HEK293 (cell line): ENCODE results near the gene TTC9B.

Experiments used
- CTCF ChIA-PET: fragments of 350-600 bp; formaldehyde crosslinking; extraction: SDS; loops from one replicate; lab custom pipeline; 2021; ENCODE audit warnings: antibody characterized with exemption; lab: Yijun Ruan, JAX
- POLR2A ChIA-PET: fragments of 300-600 bp; formaldehyde crosslinking; extraction: SDS; loops from one replicate; lab custom pipeline; 2020; ENCODE audit warnings: antibody characterized with exemption, inconsistent platforms; lab: Yijun Ruan, JAX
- H3K27ac ChIP-seq: fragments of 200-500 bp; sonication (Bioruptor generic); 2 replicates; pipeline ENCODE4 v1.5.1; 2014; ENCODE audit warnings: low read depth, low read length, control low read depth, inconsistent platforms; ENCODE audit errors: extremely low read depth
- H3K36me3 ChIP-seq, 2 experiments: fragments of 200-500 bp in 1 of 2; sonication (Bioruptor generic) in 1 of 2; 1 replicate in 1 of 2; 2 replicates in 1 of 2; pipeline ENCODE4 v1.5.1; 2014 to 2017; ENCODE audit warnings: inconsistent platforms in 2 of 2, low read length in 2 of 2; ENCODE audit not compliant: control insufficient read depth in 2 of 2, insufficient read depth in 1 of 2
- H3K4me1 ChIP-seq: fragments of 200-500 bp; sonication (Bioruptor generic); 2 replicates; pipeline ENCODE4 v1.5.1; 2014; ENCODE audit warnings: mild to moderate bottlenecking, low read length, inconsistent platforms; ENCODE audit not compliant: control insufficient read depth, insufficient read depth
- H3K4me3 ChIP-seq: 2 replicates; pipeline ENCODE4 v1.5.1; 2011; ENCODE audit warnings: low read depth, mild to moderate bottlenecking, control low read depth, low read length, moderate library complexity
- H3K9me3 ChIP-seq: fragments of 200-500 bp; sonication (Bioruptor generic); 2 replicates; pipeline ENCODE4 v1.5.1; 2014; ENCODE audit warnings: low read depth, low read length, inconsistent platforms; ENCODE audit not compliant: control insufficient read depth, insufficient read depth
- EGR2 ChIP-seq: fragments of 450-650 bp; formaldehyde crosslinking; IDR thresholded peaks from 2 replicates; pipeline ENCODE4 v1.5.1; 2016; ENCODE audit warnings: low read depth, missing biosample characterization, missing genetic modification characterization
- GLIS2 ChIP-seq: fragments of 450-650 bp; formaldehyde crosslinking; IDR thresholded peaks from 2 replicates; pipeline ENCODE4 v1.5.1; 2016; ENCODE audit warnings: missing biosample characterization, missing genetic modification characterization
- SCRT2 ChIP-seq: fragments of 450-650 bp; formaldehyde crosslinking; IDR thresholded peaks from 2 replicates; pipeline ENCODE4 v1.5.1; 2016; ENCODE audit warnings: missing biosample characterization, missing genetic modification characterization
- ZBTB21 ChIP-seq: fragments of 450-650 bp; formaldehyde crosslinking; IDR thresholded peaks from 2 replicates; pipeline ENCODE4 v1.5.1; 2017; ENCODE audit warnings: missing biosample characterization, missing genetic modification characterization
- ZFHX2 ChIP-seq: fragments of 450-650 bp; formaldehyde crosslinking; conservative IDR thresholded peaks from 2 replicates; pipeline ENCODE4 v1.5.1; 2016; ENCODE audit warnings: missing biosample characterization, missing genetic modification characterization
- ZNF146 ChIP-seq: fragments of 450-650 bp; formaldehyde crosslinking; IDR thresholded peaks from 2 replicates; pipeline ENCODE4 v1.5.1; 2016; ENCODE audit warnings: missing biosample characterization, missing genetic modification characterization
- ZNF211 ChIP-seq: fragments of 450-650 bp; formaldehyde crosslinking; IDR thresholded peaks from 2 replicates; pipeline ENCODE4 v1.5.1; 2016; ENCODE audit warnings: low read depth, missing biosample characterization, missing genetic modification characterization
- ZNF302 ChIP-seq: fragments of 450-650 bp; formaldehyde crosslinking; IDR thresholded peaks from 2 replicates; pipeline ENCODE4 v1.5.1; 2016; ENCODE audit warnings: missing biosample characterization, missing genetic modification characterization, low read depth
- ZNF600 ChIP-seq: fragments of 450-650 bp; formaldehyde crosslinking; IDR thresholded peaks from 2 replicates; pipeline ENCODE4 v1.5.1; 2016; ENCODE audit warnings: missing biosample characterization, missing genetic modification characterization
- TF ChIP-seq, protein P1 (sequence below): fragments of 450-650 bp; formaldehyde crosslinking; IDR thresholded peaks from 2 replicates; pipeline ENCODE4 v1.5.0; 2017; ENCODE audit warnings: missing biosample characterization, missing genetic modification characterization, borderline replicate concordance
- TF ChIP-seq, protein P2 (sequence below): fragments of 450-650 bp; formaldehyde crosslinking; IDR thresholded peaks from 2 replicates; pipeline ENCODE4 v1.5.1; 2016; ENCODE audit warnings: missing biosample characterization, missing genetic modification characterization
- TF ChIP-seq, protein P3 (sequence below): fragments of 450-650 bp; formaldehyde crosslinking; IDR thresholded peaks from 2 replicates; pipeline ENCODE4 v1.5.1; 2016; ENCODE audit warnings: missing biosample characterization, missing genetic modification characterization

The TTC9B gene

DNA sequence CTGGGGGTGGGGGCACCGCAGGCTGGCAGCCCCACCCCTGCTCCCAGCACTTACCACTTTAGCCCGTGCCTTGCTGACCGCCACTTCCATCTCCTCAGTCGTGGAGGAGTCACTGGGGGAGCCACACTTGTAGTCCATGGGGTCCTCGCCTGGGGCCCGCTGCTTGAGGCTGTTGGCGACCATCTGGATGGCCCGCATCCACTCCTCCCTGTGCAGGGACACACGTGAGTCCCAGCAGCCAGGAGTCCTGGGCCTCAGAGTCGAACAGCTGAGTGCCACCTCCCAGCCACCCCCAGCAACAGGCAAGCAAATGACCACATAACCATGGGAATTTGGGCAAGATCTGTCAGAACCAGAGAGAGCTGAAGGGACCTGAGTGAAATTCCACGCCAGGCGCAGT is 24.3 kb upstream of the TTC9B start:
- TF ChIP-seq ZNF211 (tag by site-specific recombination) (no peak), ZBTB21 (tag by site-specific recombination) (no peak), GLIS2 (peak; percentile 45; the same call in 1 of the 2 replicates), SCRT2 (peak; percentile 35; the same call in 1 of the 2 replicates)
- TF ChIP-seq, protein P1, sequence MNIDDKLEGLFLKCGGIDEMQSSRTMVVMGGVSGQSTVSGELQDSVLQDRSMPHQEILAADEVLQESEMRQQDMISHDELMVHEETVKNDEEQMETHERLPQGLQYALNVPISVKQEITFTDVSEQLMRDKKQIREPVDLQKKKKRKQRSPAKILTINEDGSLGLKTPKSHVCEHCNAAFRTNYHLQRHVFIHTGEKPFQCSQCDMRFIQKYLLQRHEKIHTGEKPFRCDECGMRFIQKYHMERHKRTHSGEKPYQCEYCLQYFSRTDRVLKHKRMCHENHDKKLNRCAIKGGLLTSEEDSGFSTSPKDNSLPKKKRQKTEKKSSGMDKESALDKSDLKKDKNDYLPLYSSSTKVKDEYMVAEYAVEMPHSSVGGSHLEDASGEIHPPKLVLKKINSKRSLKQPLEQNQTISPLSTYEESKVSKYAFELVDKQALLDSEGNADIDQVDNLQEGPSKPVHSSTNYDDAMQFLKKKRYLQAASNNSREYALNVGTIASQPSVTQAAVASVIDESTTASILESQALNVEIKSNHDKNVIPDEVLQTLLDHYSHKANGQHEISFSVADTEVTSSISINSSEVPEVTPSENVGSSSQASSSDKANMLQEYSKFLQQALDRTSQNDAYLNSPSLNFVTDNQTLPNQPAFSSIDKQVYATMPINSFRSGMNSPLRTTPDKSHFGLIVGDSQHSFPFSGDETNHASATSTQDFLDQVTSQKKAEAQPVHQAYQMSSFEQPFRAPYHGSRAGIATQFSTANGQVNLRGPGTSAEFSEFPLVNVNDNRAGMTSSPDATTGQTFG = no peak
- TF ChIP-seq, protein P2, sequence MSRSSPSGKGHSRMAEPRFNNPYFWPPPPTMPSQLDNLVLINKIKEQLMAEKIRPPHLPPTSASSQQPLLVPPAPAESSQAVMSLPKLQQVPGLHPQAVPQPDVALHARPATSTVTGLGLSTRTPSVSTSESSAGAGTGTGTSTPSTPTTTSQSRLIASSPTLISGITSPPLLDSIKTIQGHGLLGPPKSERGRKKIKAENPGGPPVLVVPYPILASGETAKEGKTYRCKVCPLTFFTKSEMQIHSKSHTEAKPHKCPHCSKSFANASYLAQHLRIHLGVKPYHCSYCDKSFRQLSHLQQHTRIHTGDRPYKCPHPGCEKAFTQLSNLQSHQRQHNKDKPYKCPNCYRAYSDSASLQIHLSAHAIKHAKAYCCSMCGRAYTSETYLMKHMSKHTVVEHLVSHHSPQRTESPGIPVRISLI = no peak
- TF ChIP-seq, protein P3, sequence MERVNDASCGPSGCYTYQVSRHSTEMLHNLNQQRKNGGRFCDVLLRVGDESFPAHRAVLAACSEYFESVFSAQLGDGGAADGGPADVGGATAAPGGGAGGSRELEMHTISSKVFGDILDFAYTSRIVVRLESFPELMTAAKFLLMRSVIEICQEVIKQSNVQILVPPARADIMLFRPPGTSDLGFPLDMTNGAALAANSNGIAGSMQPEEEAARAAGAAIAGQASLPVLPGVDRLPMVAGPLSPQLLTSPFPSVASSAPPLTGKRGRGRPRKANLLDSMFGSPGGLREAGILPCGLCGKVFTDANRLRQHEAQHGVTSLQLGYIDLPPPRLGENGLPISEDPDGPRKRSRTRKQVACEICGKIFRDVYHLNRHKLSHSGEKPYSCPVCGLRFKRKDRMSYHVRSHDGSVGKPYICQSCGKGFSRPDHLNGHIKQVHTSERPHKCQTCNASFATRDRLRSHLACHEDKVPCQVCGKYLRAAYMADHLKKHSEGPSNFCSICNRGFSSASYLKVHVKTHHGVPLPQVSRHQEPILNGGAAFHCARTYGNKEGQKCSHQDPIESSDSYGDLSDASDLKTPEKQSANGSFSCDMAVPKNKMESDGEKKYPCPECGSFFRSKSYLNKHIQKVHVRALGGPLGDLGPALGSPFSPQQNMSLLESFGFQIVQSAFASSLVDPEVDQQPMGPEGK = 0 out of 2 replicates have a peak, but pooled peaks have one; percentile 15
- TF ChIP-seq, all 188 proteins: peak for 3
- peaks cover 71 to 75% of the 10 kb centered on the region in 2 experiments for H3K36me3 ChIP-seq
- H3K4me1 ChIP-seq = peaks cover 5% of the 10 kb centered on the region; the same call in 1 of the 2 replicates
- no peaks in the 10 kb centered on the region for H3K9me3 ChIP-seq
- 0 out of 2 replicates have a peak overlapping the region, but pooled peaks have one; percentile 12 for H3K27ac ChIP-seq
- CTCF ChIA-PET = interaction anchor here (1.1 to 1.2 kb wide), 2 partner anchors 28 to 123 kb away, joined by 3 read pairs; no protein-coding TSS in a partner anchor
- no peak overlapping the region for H3K4me3 ChIP-seq
- POLR2A ChIA-PET = no interaction called here

DNA sequence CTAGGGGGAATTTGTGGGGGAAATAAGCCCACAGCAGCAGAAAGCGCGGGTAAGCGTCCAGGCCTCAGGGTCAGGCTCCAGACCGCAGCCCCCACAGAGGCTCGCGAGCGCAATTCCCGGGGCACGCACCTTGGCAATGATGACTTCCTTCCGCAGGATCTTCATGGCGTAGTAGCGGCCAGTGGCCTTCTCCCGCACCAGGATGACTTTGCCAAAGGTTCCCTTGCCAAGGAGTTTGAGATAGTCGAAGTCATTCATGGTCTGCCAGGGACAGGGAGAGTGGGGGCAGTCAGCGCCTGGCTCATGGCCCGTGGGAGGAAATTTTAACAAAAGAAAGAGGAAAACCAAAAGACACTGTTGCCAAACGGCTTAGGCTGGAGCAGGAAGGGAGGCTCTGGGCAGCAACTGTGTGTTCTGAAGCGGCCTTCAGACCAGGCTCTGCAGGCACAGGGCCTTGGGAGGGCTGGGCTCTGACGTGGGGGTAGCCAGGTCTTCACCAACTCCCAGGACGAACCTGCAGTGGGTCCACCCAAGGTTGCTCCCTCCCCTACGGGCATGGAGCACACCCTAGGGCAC is 23.7 kb upstream of the TTC9B start:
- ChIA-PET POLR2A (no interaction called here), CTCF (interaction anchor here (2.0 kb wide), 1 partner anchor 102 kb away, joined by 5 read pairs; no protein-coding TSS in a partner anchor)
- peaks cover 73 to 77% of the 10 kb centered on the region in 2 experiments for H3K36me3 ChIP-seq

DNA sequence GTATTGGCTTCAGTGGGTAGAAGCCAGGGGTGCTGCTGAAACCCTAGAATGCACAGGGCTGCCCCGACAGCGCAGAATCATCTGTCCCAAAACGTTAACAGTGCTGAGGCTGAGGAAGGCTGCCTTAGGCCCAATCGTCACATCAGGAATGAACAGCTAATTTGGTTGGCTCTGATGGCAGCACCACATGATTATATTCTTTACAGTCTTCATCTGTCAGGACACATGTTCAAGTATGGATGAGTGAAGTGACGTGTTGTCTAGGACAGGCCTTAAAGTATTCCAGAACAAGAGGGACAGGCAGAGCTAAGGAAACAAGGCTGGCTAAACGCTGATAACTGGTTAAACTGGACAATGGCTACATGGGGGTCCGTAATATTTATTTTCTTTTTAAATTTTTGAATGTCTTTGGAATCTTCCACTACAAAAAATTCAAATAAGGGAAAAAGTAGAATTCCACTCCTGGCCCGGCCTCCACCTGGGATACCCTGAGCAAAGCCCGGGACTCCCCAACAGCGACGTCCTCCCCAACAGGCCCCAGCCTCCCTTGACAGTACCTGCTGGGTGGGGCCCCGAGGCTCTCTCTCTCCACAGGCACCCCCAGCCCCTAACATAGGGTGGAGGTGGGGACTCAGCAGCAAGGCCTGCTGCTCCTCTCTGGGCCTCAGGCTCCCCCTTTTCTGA is 23.1 kb upstream of the TTC9B start:
- H3K9me3 ChIP-seq = no peaks in the 10 kb centered on the region
- CTCF ChIA-PET = interaction anchor here (0.5 to 2.0 kb wide), 2 partner anchors 101 to 819 kb away, joined by 4 to 5 read pairs; no protein-coding TSS in a partner anchor
- TF ChIP-seq ZNF146 (tag by site-specific recombination) (no peak), ZNF600 (peak; percentile 52; the same call in 1 of the 2 replicates)

More for the DNA sequence above, 23.7 kb upstream of the TTC9B start:
- H3K4me1 ChIP-seq = peaks cover 3% of the 10 kb centered on the region; the same call in 1 of the 2 replicates
- no peak for TF ChIP-seq ZNF302 (tag by site-specific recombination)
- TF ChIP-seq EGR2 (tag by site-specific recombination) = peak; percentile 44; the same call in 1 of the 2 replicates
- TF ChIP-seq SCRT2 = no peak
- TF ChIP-seq ZFHX2 (tag by site-specific recombination) = peak; percentile 32; the same call in 1 of the 2 replicates
- no peak overlapping the region for H3K4me3 ChIP-seq
- H3K27ac ChIP-seq = peak overlapping the region; percentile 30; the same call in 1 of the 2 replicates
- no peaks in the 10 kb centered on the region for H3K9me3 ChIP-seq

More for the DNA sequence above, 23.1 kb upstream of the TTC9B start:
- no peak overlapping the region for H3K4me3 ChIP-seq
- H3K4me1 ChIP-seq = 0 out of 2 replicates have a peak, but pooled peaks cover 2% of the 10 kb centered on the region
- H3K36me3 ChIP-seq = peaks cover 75 to 78% of the 10 kb centered on the region in 2 experiments
- H3K27ac ChIP-seq = peak overlapping the region; percentile 30; the same call in 1 of the 2 replicates
- POLR2A ChIA-PET = interaction anchor here (0.6 to 1.0 kb wide), 3 partner anchors 18 to 144 kb away, joined by 3 read pairs; no protein-coding TSS in a partner anchor
